ENCODE data around the gene COL20A1. TPM values are rescaled to one million over a fixed set of nuclear protein-coding genes. Genes with fewer than 3 reads are reported as not detected.

The COL20A1 gene
- total RNA-seq, 1 donor from 2014 or later = not detected

- TF ChIP-seq CTCF (IDR thresholded peaks at IDR 0.05; ENCODE audit: insufficient read depth, low read length, poor library complexity, severe bottlenecking) = no peak
- peaks cover 15% of the 10 kb centered on the region for H3K27me3 ChIP-seq (ENCODE audit: control insufficient read depth, insufficient read depth, low read length)
- no peak for DNase-seq (ENCODE audit: low read depth)
- H3K36me3 ChIP-seq (ENCODE audit: control insufficient read depth, insufficient read depth, low read length) = no peaks in the 10 kb centered on the region
- H3K4me3 ChIP-seq (ENCODE audit: low read depth, low read length) = no peak overlapping the region
Measured at GRCh38 chr20:63314566-63315239, 21.7 kb downstream of the COL20A1 start.

- H3K36me3 ChIP-seq (ENCODE audit: control insufficient read depth, insufficient read depth, low read length) = no peaks in the 10 kb centered on the region
- H3K27me3 ChIP-seq (ENCODE audit: control insufficient read depth, insufficient read depth, low read length) = peaks cover 12% of the 10 kb centered on the region
- H3K4me3 ChIP-seq (ENCODE audit: low read depth, low read length) = no peak overlapping the region
- no peak for DNase-seq (ENCODE audit: low read depth)
- no peak for TF ChIP-seq CTCF (IDR thresholded peaks at IDR 0.05; ENCODE audit: insufficient read depth, low read length, poor library complexity, severe bottlenecking)
Measured at GRCh38 chr20:63315240-63315689, 22.3 kb downstream of the COL20A1 start.

DNA sequence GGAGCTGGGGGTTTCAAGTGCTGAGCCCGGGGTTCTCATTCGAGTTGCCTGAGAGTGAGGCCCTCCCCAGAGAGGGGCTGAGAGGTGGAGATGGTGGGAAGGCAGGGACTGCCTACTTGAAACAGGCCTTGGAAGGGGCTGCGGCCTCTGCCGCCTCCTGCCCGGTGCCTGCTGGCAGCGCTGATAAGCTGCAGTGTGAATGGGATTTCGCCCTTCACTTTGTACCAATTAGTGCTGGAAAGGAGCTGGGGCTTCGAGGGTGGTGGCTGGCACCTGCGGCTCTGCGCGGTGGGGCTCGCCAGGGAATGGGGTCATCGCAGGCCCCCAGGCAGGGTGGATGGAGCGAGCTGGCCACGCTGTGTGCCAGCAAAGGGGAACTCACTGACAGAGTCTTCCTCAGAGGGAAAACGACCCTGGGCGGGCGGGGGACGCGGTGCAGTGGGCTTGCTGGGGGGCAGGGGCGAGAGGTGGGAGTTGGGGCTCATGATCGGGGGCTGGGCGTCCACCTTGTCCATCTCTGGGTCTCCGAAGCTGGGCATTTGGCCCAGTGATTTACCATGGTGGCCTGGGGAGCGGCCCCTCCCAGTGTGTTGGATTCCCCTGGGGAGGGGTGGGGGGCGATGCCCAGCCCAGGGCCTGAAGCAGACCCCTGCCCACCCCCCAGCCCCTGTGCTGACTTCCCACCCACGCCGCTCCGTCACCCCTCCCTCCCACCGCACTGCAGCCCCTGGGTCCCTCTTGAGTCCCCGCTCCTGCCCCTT is 22.9 kb downstream of the COL20A1 start:
- DNase-seq (ENCODE audit: low read depth) = no peak
- H3K4me3 ChIP-seq (ENCODE audit: low read depth, low read length) = no peak overlapping the region
- no peak for TF ChIP-seq CTCF (IDR thresholded peaks at IDR 0.05; ENCODE audit: insufficient read depth, low read length, poor library complexity, severe bottlenecking)
- H3K36me3 ChIP-seq (ENCODE audit: control insufficient read depth, insufficient read depth, low read length) = no peaks in the 10 kb centered on the region
- H3K27me3 ChIP-seq (ENCODE audit: control insufficient read depth, insufficient read depth, low read length) = peaks cover 12% of the 10 kb centered on the region

GRCh38 chr20:63316502-63316921 is 23.5 kb downstream of the COL20A1 start:
- Histone ChIP-seq H3K27me3 (ENCODE audit: control insufficient read depth, insufficient read depth, low read length) (peaks cover 15% of the 10 kb centered on the region), H3K36me3 (ENCODE audit: control insufficient read depth, insufficient read depth, low read length) (no peaks in the 10 kb centered on the region), H3K4me3 (ENCODE audit: low read depth, low read length) (no peak overlapping the region)
- no peak for DNase-seq (ENCODE audit: low read depth)
- TF ChIP-seq CTCF (IDR thresholded peaks at IDR 0.05; ENCODE audit: insufficient read depth, low read length, poor library complexity, severe bottlenecking) = no peak

GRCh38 chr20:63317061-63317460 is 24.1 kb downstream of the COL20A1 start:
- no peak for DNase-seq (ENCODE audit: low read depth)
- no peak for TF ChIP-seq CTCF (IDR thresholded peaks at IDR 0.05; ENCODE audit: insufficient read depth, low read length, poor library complexity, severe bottlenecking)
- Histone ChIP-seq H3K36me3 (ENCODE audit: control insufficient read depth, insufficient read depth, low read length) (no peaks in the 10 kb centered on the region), H3K4me3 (ENCODE audit: low read depth, low read length) (no peak overlapping the region), H3K27me3 (ENCODE audit: control insufficient read depth, insufficient read depth, low read length) (peaks cover 18% of the 10 kb centered on the region)
